Dermis microvascular lymphatic vessel endothelial cell (primary cell): ENCODE results near the gene RNF214. TPM values are rescaled to one million over a fixed set of nuclear protein-coding genes. Genes with fewer than 3 reads are reported as not detected.
"Not testable (repeated sequence)": the region's sequence is repeated elsewhere in the genome, so short reads cannot be mapped to it uniquely, and the experiment has no call there.

Experiments used
- DNase-seq, 2 donors: peaks; one replicate each; pipeline versions ENCODE4 v3.0.0 to v3.0.0-alpha.2; 2010; ENCODE audit warnings: low read depth in 2 of 2
- total RNA-seq: library from RNA; depleted of rRNA; stranded (reverse); fragments of >200 nt; gene quantifications from 2 replicates; pipeline ENCODE4 v1.2.1, GENCODE V29; 2014

RNF214 gene
- total RNA-seq, 1 donor from 2014 or later, result 5.4 TPM

- DNase-seq, result no peak
These were observed 80.6 kb downstream of the RNF214 start for GRCh38 chr11:117313091-117313490.

GRCh38 chr11:117313828-117314768 lies 81.6 kb downstream of the RNF214 start:
- no peak for DNase-seq

- DNase-seq, result no peak
These were observed 82.4 kb downstream of the RNF214 start for GRCh38 chr11:117314840-117315239.

GRCh38 chr11:117315285-117316196 lies 83.1 kb downstream of the RNF214 start:
- peak in 1 of 2 donors; percentile 15 for DNase-seq

- peak; percentile 48 to 79 for DNase-seq
These were observed 83.9 kb downstream of the RNF214 start, which contains the start of gene BACE1 for GRCh38 chr11:117316197-117316961. BACE1 (minus strand) TSS chr11:117316256; CDS start chr11:117315795, 461 bp downstream.

GRCh38 chr11:117318738-117319137 lies 86.3 kb downstream of the RNF214 start:
- DNase-seq, result no peak

- peak; percentile 70 to 74 for DNase-seq
These were observed 86.9 kb downstream of the RNF214 start for GRCh38 chr11:117319214-117319840.

- not testable (repeated sequence) for DNase-seq
These were observed 94.7 kb downstream of the RNF214 start for GRCh38 chr11:117327255-117327566.

- DNase-seq, result peak; percentile 92 to 96
These were observed 95.3 kb downstream of the RNF214 start, which contains the start of gene CEP164 for GRCh38 chr11:117327567-117328374. CEP164 (plus strand) TSS chr11:117327854; CDS start chr11:117338587, 10,733 bp downstream.

GRCh38 chr11:117328375-117329010 lies 96.0 kb downstream of the RNF214 start:
- DNase-seq, result peak; percentile 12 to 40

GRCh38 chr11:117332843-117333242 lies 100.4 kb downstream of the RNF214 start:
- DNase-seq, result no peak

GRCh38 chr11:117333917-117334316 lies 101.4 kb downstream of the RNF214 start:
- DNase-seq, result no peak

GRCh38 chr11:117334896-117335295 lies 102.4 kb downstream of the RNF214 start:
- no peak for DNase-seq

- DNase-seq, result no peak
These were observed 102.9 kb downstream of the RNF214 start for GRCh38 chr11:117335399-117335798.

Other genes starting within 250 kb of the RNF214 start
- 6.4 and 11.4 TPM in 2 replicates for gene SIK3, start 134.2 kb upstream of the RNF214 start, total RNA-seq
- gene PAFAH1B2, start 88.4 kb upstream of the RNF214 start, total RNA-seq, result 172 and 190 TPM in 2 replicates
- gene SIDT2, start 53.9 kb upstream of the RNF214 start, total RNA-seq, result 6.4 and 12.1 TPM in 2 replicates
- gene TAGLN, start 33.3 kb upstream of the RNF214 start, total RNA-seq, result 6.0 and 12.5 TPM in 2 replicates
- 31.1 and 33.9 TPM in 2 replicates for gene PCSK7, start 598 bp upstream of the RNF214 start, total RNA-seq
- 1.4 and 1.9 TPM in 2 replicates for gene BACE1-AS, start 58.7 kb downstream of the RNF214 start, total RNA-seq
- 6.9 and 10.2 TPM in 2 replicates for gene BACE1, start 83.6 kb downstream of the RNF214 start, total RNA-seq
- gene CEP164, start 95.2 kb downstream of the RNF214 start, total RNA-seq, result 12.0 and 19.6 TPM in 2 replicates